HG03575 (cell line): ENCODE measurements around the gene CCNK.

Experiments
- ATAC-seq: cut with Tn5 transposase; IDR thresholded peaks from one replicate; pipeline ENCODE4 v1.9.1; 2021; ENCODE audit not compliant: unreplicated experiment, insufficient number of reproducible peaks, low FRiP score; ENCODE audit errors: extremely low read depth

The CCNK gene

GRCh38 chr14:99502989-99503421 is 21.8 kb downstream of the CCNK start:
- no peak for ATAC-seq

DNA sequence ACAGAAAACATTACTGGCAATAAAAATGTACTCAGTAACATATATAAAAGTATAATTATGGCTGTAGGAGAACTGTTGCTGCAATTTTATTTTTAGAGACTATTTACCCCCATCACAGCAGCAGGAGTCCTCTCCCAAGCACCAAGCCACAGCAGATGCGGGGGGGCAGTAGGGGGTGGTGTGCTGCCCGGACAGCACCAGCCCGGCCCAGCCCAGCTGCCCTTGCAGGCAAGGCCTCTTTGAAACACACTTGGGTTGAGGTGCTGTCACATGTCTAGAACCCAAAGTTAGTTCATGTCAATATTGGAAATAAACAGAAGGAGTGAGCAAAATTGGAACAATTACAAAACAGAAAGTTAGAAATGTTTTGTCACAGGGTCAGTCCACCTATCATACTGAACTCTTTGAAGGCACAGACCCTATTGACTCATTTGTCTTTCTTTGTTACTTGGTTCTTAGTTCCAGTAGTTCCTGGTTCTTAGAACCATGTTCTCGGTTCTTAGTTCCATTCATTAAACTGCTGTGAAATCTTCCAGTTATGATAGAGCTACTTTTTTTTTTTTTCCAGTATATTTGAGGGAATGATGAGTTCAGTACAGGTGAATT is 22.7 kb downstream of the CCNK start:
- ATAC-seq = no peak

GRCh38 chr14:99505089-99505488 is 23.9 kb downstream of the CCNK start:
- no peak for ATAC-seq

- ATAC-seq = no peak
These were observed 25.1 kb downstream of the CCNK start for GRCh38 chr14:99506276-99506675.

GRCh38 chr14:99507860-99508640 is 26.8 kb downstream of the CCNK start:
- ATAC-seq = no peak

DNA sequence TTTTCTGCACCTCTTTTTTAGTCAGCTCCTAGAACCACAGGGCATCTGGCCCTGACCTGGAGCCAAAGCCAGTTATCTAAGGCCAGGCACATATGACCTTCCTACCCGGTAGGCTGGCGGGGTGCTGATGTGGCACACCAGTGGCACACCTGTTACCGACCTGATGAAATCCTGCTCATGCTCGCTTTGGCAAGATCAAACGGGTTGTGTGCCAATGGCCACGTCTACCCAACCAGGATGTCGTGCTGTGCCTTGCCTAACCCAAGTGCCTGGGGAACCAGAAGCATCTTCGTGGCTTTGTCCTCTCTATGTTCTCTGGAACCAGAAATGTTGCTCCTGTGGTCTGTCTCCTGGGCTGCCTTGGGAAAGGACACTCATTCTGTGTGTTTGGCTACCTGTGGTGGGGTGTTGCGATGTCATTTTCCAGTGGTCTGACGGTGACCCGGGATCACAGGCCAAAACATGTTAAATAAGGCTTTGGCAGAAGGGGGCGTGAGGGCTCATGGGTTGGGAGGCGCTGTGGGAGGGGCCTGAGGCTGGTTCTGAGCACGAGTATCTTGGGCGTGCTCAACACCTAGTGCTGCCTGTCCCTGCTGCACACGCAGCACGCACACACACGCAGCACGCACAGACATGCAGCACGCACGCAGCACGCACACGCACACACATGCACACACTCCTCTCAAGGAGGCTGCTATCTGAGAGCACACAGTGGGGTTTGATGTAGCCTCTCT is 27.9 kb downstream of the CCNK start:
- ATAC-seq = no peak

- ATAC-seq = no peak
These were observed 28.8 kb downstream of the CCNK start for GRCh38 chr14:99509871-99510555.

- ATAC-seq = no peak
These were observed 29.4 kb downstream of the CCNK start for GRCh38 chr14:99510556-99511139.

GRCh38 chr14:99511421-99512109 is 30.4 kb downstream of the CCNK start:
- ATAC-seq = no peak

DNA sequence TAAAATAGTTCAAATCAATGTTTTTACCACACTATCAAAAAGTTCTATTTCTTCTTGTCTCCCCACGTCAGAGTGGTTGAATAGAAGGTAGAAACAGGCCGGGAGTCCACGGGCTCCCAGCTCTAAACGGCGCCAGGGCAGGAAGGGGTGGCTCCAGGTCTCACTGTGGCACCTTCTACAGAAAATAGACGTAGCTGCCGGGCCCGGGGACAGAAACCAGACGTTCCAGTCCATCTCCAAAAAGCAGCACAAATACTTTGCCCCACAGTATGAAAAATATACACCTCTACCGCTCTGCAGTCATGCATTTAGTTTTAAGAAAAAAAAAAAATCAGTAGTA is 30.9 kb downstream of the CCNK start:
- no peak for ATAC-seq

GRCh38 chr14:99512571-99513182 is 31.5 kb downstream of the CCNK start:
- ATAC-seq = no peak

- no peak for ATAC-seq
These were observed 32.0 kb downstream of the CCNK start for GRCh38 chr14:99513183-99513694.

DNA sequence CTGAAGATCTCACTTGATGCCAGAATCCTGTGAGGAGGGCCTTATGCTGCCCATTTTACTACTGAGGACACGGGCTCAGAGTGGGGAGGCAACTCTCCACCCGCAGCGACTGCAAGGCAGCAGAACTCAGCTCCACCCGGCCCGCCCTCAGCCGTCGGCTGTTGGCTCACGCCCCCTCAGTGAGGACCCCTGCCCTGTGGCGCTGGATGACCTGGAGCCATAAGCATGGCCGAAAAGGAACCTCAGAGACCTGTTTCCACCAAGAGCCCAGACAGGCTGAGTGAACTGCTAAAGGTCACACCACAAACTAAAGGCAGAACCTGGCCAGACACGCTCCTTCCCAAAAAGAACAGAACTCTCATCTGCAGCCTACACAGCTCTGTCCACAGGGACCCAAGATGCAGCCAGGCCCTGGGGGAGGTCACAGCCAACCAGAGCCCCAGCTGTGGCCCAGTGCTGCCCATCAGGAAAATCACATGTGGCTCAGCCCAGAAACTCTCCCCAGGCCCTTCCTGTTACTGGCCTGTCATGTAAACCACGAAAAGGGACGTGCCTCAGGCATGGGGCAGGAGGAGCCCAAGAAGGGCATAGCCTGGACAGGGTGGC is 32.8 kb downstream of the CCNK start:
- ATAC-seq = no peak

GRCh38 chr14:99514552-99515300 is 33.5 kb downstream of the CCNK start:
- ATAC-seq = no peak

DNA sequence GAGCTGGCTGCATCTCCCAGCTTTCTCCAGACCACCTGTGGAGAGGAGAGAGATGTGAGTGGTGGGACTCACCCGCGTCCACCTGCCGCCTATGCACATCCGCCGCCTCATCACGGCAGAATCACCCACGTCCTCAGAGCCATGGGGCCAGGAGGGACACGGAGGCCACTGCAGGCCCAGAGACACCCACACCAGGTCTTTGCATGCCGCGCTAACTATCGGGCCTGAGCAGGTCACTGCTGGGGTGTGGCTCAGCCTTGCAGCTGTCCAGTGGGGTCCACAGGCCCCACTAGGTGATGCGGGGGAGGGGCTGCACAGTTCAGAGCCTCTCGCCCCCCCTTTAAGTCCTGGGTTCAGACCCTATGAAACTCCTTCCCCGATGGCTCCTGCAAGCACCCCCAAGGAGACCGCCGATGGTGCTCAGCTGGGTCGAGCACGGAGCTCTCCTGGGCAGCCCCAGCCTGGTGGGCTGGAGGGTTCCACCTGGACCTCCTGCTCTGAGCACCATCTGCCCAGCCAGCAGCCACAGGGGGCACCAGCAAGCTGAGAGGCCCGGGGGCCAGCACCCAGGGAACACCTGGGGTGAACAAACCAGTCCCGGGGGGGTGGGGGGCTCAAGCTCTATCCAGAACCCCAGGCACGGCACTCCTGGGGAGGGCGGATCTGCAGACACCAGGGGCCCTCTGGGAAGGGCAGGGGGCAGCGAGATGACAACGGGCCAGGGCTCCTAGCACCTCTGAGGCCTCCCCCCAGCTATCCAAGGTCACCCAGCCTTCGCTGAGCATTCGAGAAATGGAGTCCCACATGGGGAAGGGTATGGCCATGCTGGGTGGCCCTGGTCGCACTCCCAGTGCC is 34.3 kb downstream of the CCNK start:
- no peak for ATAC-seq

GRCh38 chr14:99516156-99516870 is 35.1 kb downstream of the CCNK start:
- ATAC-seq = no peak
